H9 (cell line): Measurements from ENCODE around the gene MARK2. TPM values are rescaled to one million over a fixed set of nuclear protein-coding genes. Genes with fewer than 3 reads are reported as not detected.

Experiments used
- DNase-seq: peaks from one replicate; pipeline ENCODE4 v3.0.0-alpha.2; 2017
- H2AFZ ChIP-seq: one replicate; pipeline ENCODE4 v1.6.1; 2013; ENCODE audit warnings: mild to moderate bottlenecking, low read length, control low read depth, moderate library complexity
- H2AK5ac ChIP-seq: 2 replicates; pipeline ENCODE4 v1.6.1; 2013; ENCODE audit warnings: low read length, control low read depth, mixed read lengths; ENCODE audit not compliant: insufficient read length
- H2BK120ac ChIP-seq: one replicate; pipeline ENCODE4 v1.6.1; 2013; ENCODE audit warnings: low read depth, mild to moderate bottlenecking, low read length, control low read depth, inconsistent platforms; ENCODE audit not compliant: poor library complexity, severe bottlenecking
- H2BK12ac ChIP-seq: 2 replicates; pipeline ENCODE4 v1.6.1; 2013; ENCODE audit warnings: low read length, control low read depth, mixed read lengths, low read depth; ENCODE audit not compliant: insufficient read length
- H2BK15ac ChIP-seq: 2 replicates; pipeline ENCODE4 v1.6.1; 2013; ENCODE audit warnings: low read depth, low read length, control low read depth
- H2BK20ac ChIP-seq: one replicate; pipeline ENCODE4 v1.6.1; 2013; ENCODE audit warnings: low read depth, mild to moderate bottlenecking, low read length, control low read depth, inconsistent platforms; ENCODE audit not compliant: poor library complexity, severe bottlenecking
- H2BK5ac ChIP-seq: 2 replicates; pipeline ENCODE4 v1.6.1; 2013; ENCODE audit warnings: low read length, control low read depth, mixed read lengths; ENCODE audit not compliant: insufficient read length
- H3K14ac ChIP-seq: 2 replicates; pipeline ENCODE4 v1.6.1; 2013; ENCODE audit warnings: low read length, control low read depth; ENCODE audit not compliant: insufficient read depth
- H3K18ac ChIP-seq: 2 replicates; pipeline ENCODE4 v1.6.1; 2013; ENCODE audit warnings: low read depth, mild to moderate bottlenecking, mixed read lengths, low read length, control low read depth; ENCODE audit not compliant: insufficient read length
- H3K23ac ChIP-seq: 2 replicates; pipeline ENCODE4 v1.6.1; 2013; ENCODE audit warnings: low read length, control low read depth, mixed read lengths, low read depth; ENCODE audit not compliant: insufficient read length
- H3K23me2 ChIP-seq: 2 replicates; pipeline ENCODE4 v1.6.1; 2013; ENCODE audit warnings: low read depth, mild to moderate bottlenecking, mixed read lengths, low read length, control low read depth; ENCODE audit not compliant: insufficient read length, poor library complexity, severe bottlenecking
- H3K27ac ChIP-seq: 2 replicates; pipeline ENCODE4 v1.5.1; 2013; ENCODE audit warnings: low read length, control low read depth, mixed read lengths, low read depth; ENCODE audit not compliant: insufficient read length
- H3K27me3 ChIP-seq: 2 replicates; pipeline ENCODE4 v1.6.1; 2013; ENCODE audit warnings: low read length, control low read depth, inconsistent platforms; ENCODE audit not compliant: insufficient read depth
- H3K4ac ChIP-seq: 2 replicates; pipeline ENCODE4 v1.6.1; 2013; ENCODE audit warnings: low read depth, mild to moderate bottlenecking, control low read depth, inconsistent platforms, low read length, moderate library complexity
- H3K4me1 ChIP-seq: 2 replicates; pipeline ENCODE4 v1.6.1; 2013; ENCODE audit warnings: low read length, control low read depth, inconsistent platforms; ENCODE audit not compliant: insufficient read depth
- H3K4me2 ChIP-seq: 2 replicates; pipeline ENCODE4 v1.6.1; 2013; ENCODE audit warnings: low read length, control low read depth, mixed read lengths; ENCODE audit not compliant: insufficient read length, insufficient read depth
- H3K56ac ChIP-seq: 2 replicates; pipeline ENCODE4 v1.6.1; 2013; ENCODE audit warnings: low read depth, mild to moderate bottlenecking, mixed read lengths, low read length, control low read depth; ENCODE audit not compliant: insufficient read length
- H3K79me1 ChIP-seq: 2 replicates; pipeline ENCODE4 v1.6.1; 2013; ENCODE audit warnings: low read depth, mild to moderate bottlenecking, moderate library complexity, low read length, control low read depth, inconsistent platforms; ENCODE audit not compliant: insufficient read depth, poor library complexity, severe bottlenecking
- H3K79me2 ChIP-seq: 2 replicates; pipeline ENCODE4 v1.6.1; 2013; ENCODE audit warnings: low read length, control low read depth, inconsistent platforms; ENCODE audit not compliant: insufficient read depth
- H3K9ac ChIP-seq: 2 replicates; pipeline ENCODE4 v1.6.1; 2013; ENCODE audit warnings: low read length, control low read depth, mixed read lengths; ENCODE audit not compliant: insufficient read length; ENCODE audit errors: extremely low read depth
- H3K9me3 ChIP-seq: one replicate; pipeline ENCODE4 v1.6.1; 2013; ENCODE audit warnings: low read depth, low read length, inconsistent platforms; ENCODE audit not compliant: control insufficient read depth
- H3T11ph ChIP-seq: one replicate; pipeline ENCODE4 v1.6.1; 2013; ENCODE audit warnings: mild to moderate bottlenecking, low read length, control low read depth, inconsistent platforms
- H4K20me1 ChIP-seq: one replicate; pipeline ENCODE4 v1.6.1; 2013; ENCODE audit not compliant: control insufficient read depth, insufficient read length, insufficient read depth
- H4K5ac ChIP-seq: 2 replicates; pipeline ENCODE4 v1.6.1; 2013; ENCODE audit warnings: low read depth, mild to moderate bottlenecking, mixed read lengths, low read length, control low read depth; ENCODE audit not compliant: insufficient read length
- H4K8ac ChIP-seq: replicated peaks from 2 replicates; pipeline ENCODE4 v1.6.1; 2013; ENCODE audit warnings: low read length, control low read depth, mixed read lengths, low read depth; ENCODE audit not compliant: insufficient read length
- H4K91ac ChIP-seq: 2 replicates; pipeline ENCODE4 v1.6.1; 2013; ENCODE audit warnings: low read depth, mild to moderate bottlenecking, moderate library complexity, mixed read lengths, low read length, control low read depth; ENCODE audit not compliant: insufficient read length
- H3K27ac Mint-ChIP-seq, 3 experiments: 2 replicates in 2 of 3; 3 replicates in 1 of 3; pipeline ENCODE4 v1.8.0; 2020 to 2021; ENCODE audit warnings: mixed read lengths in 3 of 3, mild to moderate bottlenecking in 1 of 3, moderate library complexity in 1 of 3
- H3K27me3 Mint-ChIP-seq: 2 replicates; pipeline ENCODE4 v1.8.0; 2021; ENCODE audit warnings: low read depth, mild to moderate bottlenecking, moderate library complexity, mixed read lengths
- H3K36me3 Mint-ChIP-seq, 3 experiments: 2 replicates in 2 of 3; 3 replicates in 1 of 3; pipeline ENCODE4 v1.8.0; 2020 to 2021; ENCODE audit warnings: low read depth in 3 of 3, mixed read lengths in 3 of 3; ENCODE audit not compliant: insufficient read depth in 1 of 3
- H3K4me1 Mint-ChIP-seq, 2 experiments: 2 replicates each; pipeline ENCODE4 v1.8.0; 2020; ENCODE audit warnings: mixed read lengths in 2 of 2
- H3K4me3 Mint-ChIP-seq, 2 experiments: 2 replicates in 1 of 2; 3 replicates in 1 of 2; pipeline ENCODE4 v1.8.0; 2020 to 2021; ENCODE audit warnings: mild to moderate bottlenecking in 2 of 2, mixed read lengths in 2 of 2, moderate library complexity in 1 of 2
- H3K9me3 Mint-ChIP-seq, 2 experiments: 2 replicates in 1 of 2; 3 replicates in 1 of 2; pipeline ENCODE4 v1.8.0; 2020; ENCODE audit warnings: mild to moderate bottlenecking in 2 of 2, mixed read lengths in 2 of 2, moderate library complexity in 1 of 2
- CTCF ChIP-seq: fragments of 200-600 bp; sonication (generic); conservative IDR thresholded peaks from 3 replicates; pipeline ENCODE4 v1.8.0; 2021; ENCODE audit warnings: antibody characterized with exemption, mild to moderate bottlenecking
- WGBS: extraction: QIAGEN DNeasy Blood & Tissue Kit; methylation state at CpG from one replicate; pipeline ENCODE4 v1.1.7; 2013; ENCODE audit warnings: missing lambda C conversion rate, low lambda C conversion rate, mixed read lengths; ENCODE audit not compliant: insufficient read length; ENCODE audit errors: extremely low coverage; 5-methylcytosine and 5-hydroxymethylcytosine counted together
- total RNA-seq: library from RNA; stranded (reverse); gene quantifications from 2 replicates; pipeline ENCODE4 v1.2.1, GENCODE V29; 2021

MARK2 gene
- total RNA-seq, 1 experiment from 2014 or later: 45.7 TPM

- Histone ChIP-seq H3K56ac (no peak overlapping the region), H2BK12ac (no peak overlapping the region), H4K8ac (no peak overlapping the region), H3K4ac (no peak overlapping the region), H4K5ac (no peak overlapping the region), H4K91ac (no peak overlapping the region), H3K23ac (no peak overlapping the region), H2BK120ac (no peak overlapping the region), H4K20me1 (no peaks in the 10 kb centered on the region), H3K79me1 (no peaks in the 10 kb centered on the region), H3K27ac (no peak overlapping the region), H3K23me2 (peaks cover 26% of the 10 kb centered on the region), H3K27me3 (no peaks in the 10 kb centered on the region), H2AK5ac (no peak overlapping the region), H2AFZ (no peak overlapping the region), H3K14ac (no peak overlapping the region), H3K4me2 (no peak overlapping the region), H2BK5ac (no peak overlapping the region), H2BK15ac (no peak overlapping the region), H3K4me1 (no peaks in the 10 kb centered on the region), H3T11ph (no peak overlapping the region), H3K9ac (no peak overlapping the region), H3K79me2 (peaks cover 5% of the 10 kb centered on the region; the same call in 1 of the 2 replicates), H2BK20ac (no peak overlapping the region), H3K9me3 (no peaks in the 10 kb centered on the region), H3K18ac (no peak overlapping the region)
- WGBS: no CpG with 5 or more reads among the region's 34 CpGs
- peaks cover 31 to 42% of the 10 kb centered on the region in 2 experiments for H3K4me1 Mint-ChIP-seq
- no peaks in the 10 kb centered on the region; the same call in 1 of the 2 replicates for H3K27me3 Mint-ChIP-seq
- peak overlapping the region in 2 of 3 experiments; percentile 63 to 80; a peak in 1 of 7 replicates for H3K27ac Mint-ChIP-seq
- H3K9me3 Mint-ChIP-seq: no peaks in the 10 kb centered on the region
- DNase-seq: no peak
- no peak for TF ChIP-seq CTCF
- H3K36me3 Mint-ChIP-seq: peaks cover 15 to 32% (median 27%) of the 10 kb centered on the region in 3 experiments; a peak in 6 of 7 replicates
- peak overlapping the region; percentile 67 to 92; a peak in 3 of 5 replicates for H3K4me3 Mint-ChIP-seq
Measured at GRCh38 chr11:63913866-63914830, 75.2 kb downstream of the MARK2 start.
